Panc1 (cell line): ENCODE data around the gene ACOXL. TPM values are rescaled to one million over a fixed set of nuclear protein-coding genes. Genes with fewer than 3 reads are reported as not detected.
A peak's percentile ranks its signal among the peaks of the same experiment; 100 is the strongest.

Experiments
- ATAC-seq: fragments of 200-7000 bp; cut with Tn5 transposase; 2 replicates; pipeline ENCODE4 v1.9.1; 2020; ENCODE audit warnings: mild to moderate bottlenecking, moderate library complexity
- BruUV-seq: library from RNA; stranded (reverse); fragments of 400-500 nt; replicated peaks from 2 replicates; lab custom pipeline; 2021; lab: Mats Ljungman, UMichigan
- CTCF ChIA-PET: fragments of 300-600 bp; sonication (Branson Sonifier 250); formaldehyde crosslinking; loops from one replicate; lab custom pipeline; 2022; ENCODE audit warnings: antibody characterized with exemption; lab: Charles Lee
- POLR2A ChIA-PET: fragments of 300-600 bp; sonication (Branson Sonifier 250); formaldehyde crosslinking; loops from one replicate; lab custom pipeline; 2022; ENCODE audit warnings: antibody characterized with exemption; lab: Charles Lee
- DNase-seq: peaks from one replicate; pipeline ENCODE4 v3.0.0-alpha.2; 2010; ENCODE audit warnings: low read depth, low spot score
- H3K27ac ChIP-seq: 2 replicates; pipeline ENCODE4 v1.5.1; 2011; ENCODE audit warnings: mild to moderate bottlenecking, low read length, inconsistent platforms
- H3K27me3 ChIP-seq: fragments of 200-500 bp; sonication (Bioruptor generic); 2 replicates; pipeline ENCODE4 v1.6.0; 2014; ENCODE audit warnings: low read length, inconsistent platforms; ENCODE audit not compliant: control insufficient read depth, insufficient read depth
- H3K36me3 ChIP-seq: fragments of 200-500 bp; sonication (Bioruptor generic); 2 replicates; pipeline ENCODE4 v1.5.1; 2014; ENCODE audit warnings: inconsistent platforms, mild to moderate bottlenecking, low read length, moderate library complexity; ENCODE audit not compliant: control insufficient read depth, insufficient read depth
- H3K4me1 ChIP-seq: 2 replicates; pipeline ENCODE4 v1.5.1; 2011; ENCODE audit warnings: inconsistent platforms, mild to moderate bottlenecking, low read length, moderate library complexity; ENCODE audit not compliant: control insufficient read depth, insufficient read depth
- H3K4me3 ChIP-seq, 2 experiments: 2 replicates each; pipeline ENCODE4 v1.5.1; 2011 to 2012; ENCODE audit warnings: low read depth in 2 of 2, low read length in 2 of 2, mild to moderate bottlenecking in 2 of 2, inconsistent platforms in 1 of 2, moderate library complexity in 1 of 2
- H3K9me3 ChIP-seq: fragments of 200-500 bp; sonication (Bioruptor generic); 2 replicates; pipeline ENCODE4 v1.5.1; 2014; ENCODE audit warnings: low read depth, mild to moderate bottlenecking, inconsistent platforms, low read length, moderate library complexity; ENCODE audit not compliant: control insufficient read depth, insufficient read depth
- CTCF ChIP-seq: fragments of 450-650 bp; IDR thresholded peaks from 2 replicates; pipeline ENCODE4 v1.5.1; 2017; ENCODE audit warnings: mild to moderate bottlenecking
- POLR2AphosphoS5 ChIP-seq: IDR thresholded peaks from 2 replicates; pipeline ENCODE4 v1.6.1; 2012; ENCODE audit warnings: mild to moderate bottlenecking, low read depth, low read length, moderate library complexity
- SIN3A ChIP-seq: IDR thresholded peaks from 2 replicates; pipeline ENCODE4 v1.6.1; 2012; ENCODE audit warnings: low read depth, mild to moderate bottlenecking, low read length, moderate library complexity, borderline replicate concordance; ENCODE audit not compliant: insufficient read depth
- TCF7L2 ChIP-seq: IDR thresholded peaks from 2 replicates; pipeline ENCODE4 v1.6.1; 2011; ENCODE audit warnings: mild to moderate bottlenecking, low read depth, low read length, inconsistent platforms
- in situ Hi-C: cut with HindIII; loops from 2 replicates; pipeline ENCODE4 v1.10.0; 2016; ENCODE audit warnings: low sequenced_read_pairs, low pct_unique_long_range_greater_than_20kb
- intact Hi-C: fragments of 100-400 bp; cut with micrococcal nuclease; formaldehyde crosslinking; loops from one replicate; pipeline ENCODE4 v1.10.0; 2022; ENCODE audit not compliant: unreplicated experiment
- total RNA-seq: library from RNA; stranded (reverse); gene quantifications from one replicate; pipeline ENCODE4 v1.2.1, GENCODE V29; 2021; ENCODE audit not compliant: unreplicated experiment
- TF ChIP-seq, protein P1 (sequence below), 2 experiments: IDR thresholded peaks; 2 replicates each; pipeline ENCODE4 v1.6.1; 2011 to 2012; ENCODE audit warnings: low read depth in 2 of 2, control low read depth in 1 of 2, low read length in 1 of 2, mild to moderate bottlenecking in 1 of 2, moderate library complexity in 1 of 2; ENCODE audit not compliant: insufficient read depth in 1 of 2

ACOXL gene
- total RNA-seq, 1 experiment from 2014 or later = 4.9 TPM

DNA sequence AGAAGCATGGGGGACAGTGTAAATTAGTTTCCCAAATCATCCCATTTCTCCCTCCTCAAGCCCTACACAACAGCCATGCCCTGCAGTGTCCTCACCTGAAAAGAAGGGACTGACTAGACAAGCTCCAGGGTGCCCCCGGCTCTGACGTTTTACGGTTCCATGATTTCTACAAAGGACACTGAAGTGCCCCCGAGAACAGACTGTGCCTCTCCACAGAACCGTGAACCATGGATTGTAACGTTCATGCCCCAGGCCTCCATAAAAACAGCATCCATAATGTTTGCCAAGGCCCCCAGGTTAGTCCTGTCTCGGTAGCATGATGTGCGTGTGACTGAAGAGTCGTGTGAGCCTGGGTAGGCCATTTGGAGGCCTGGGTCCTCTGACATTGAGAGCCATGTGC is 7.0 kb upstream of the ACOXL start:
- in situ Hi-C loops = no loop called here
- Histone ChIP-seq H3K27ac (no peak overlapping the region), H3K4me3 (no peak overlapping the region), H3K9me3 (no peaks in the 10 kb centered on the region), H3K27me3 (peaks cover 2% of the 10 kb centered on the region; the same call in 1 of the 2 replicates), H3K4me1 (no peaks in the 10 kb centered on the region), H3K36me3 (no peaks in the 10 kb centered on the region)
- ChIA-PET POLR2A (no interaction called here), CTCF (interaction anchor here (0.6 kb wide), 1 partner anchor 76 kb away, joined by 4 read pairs; no protein-coding TSS in a partner anchor)
- BruUV-seq = no TSS peak
- intact Hi-C loops = no loop called here
- TF ChIP-seq TCF7L2 = no peak
- no peak for TF ChIP-seq CTCF
- TF ChIP-seq, protein P1, sequence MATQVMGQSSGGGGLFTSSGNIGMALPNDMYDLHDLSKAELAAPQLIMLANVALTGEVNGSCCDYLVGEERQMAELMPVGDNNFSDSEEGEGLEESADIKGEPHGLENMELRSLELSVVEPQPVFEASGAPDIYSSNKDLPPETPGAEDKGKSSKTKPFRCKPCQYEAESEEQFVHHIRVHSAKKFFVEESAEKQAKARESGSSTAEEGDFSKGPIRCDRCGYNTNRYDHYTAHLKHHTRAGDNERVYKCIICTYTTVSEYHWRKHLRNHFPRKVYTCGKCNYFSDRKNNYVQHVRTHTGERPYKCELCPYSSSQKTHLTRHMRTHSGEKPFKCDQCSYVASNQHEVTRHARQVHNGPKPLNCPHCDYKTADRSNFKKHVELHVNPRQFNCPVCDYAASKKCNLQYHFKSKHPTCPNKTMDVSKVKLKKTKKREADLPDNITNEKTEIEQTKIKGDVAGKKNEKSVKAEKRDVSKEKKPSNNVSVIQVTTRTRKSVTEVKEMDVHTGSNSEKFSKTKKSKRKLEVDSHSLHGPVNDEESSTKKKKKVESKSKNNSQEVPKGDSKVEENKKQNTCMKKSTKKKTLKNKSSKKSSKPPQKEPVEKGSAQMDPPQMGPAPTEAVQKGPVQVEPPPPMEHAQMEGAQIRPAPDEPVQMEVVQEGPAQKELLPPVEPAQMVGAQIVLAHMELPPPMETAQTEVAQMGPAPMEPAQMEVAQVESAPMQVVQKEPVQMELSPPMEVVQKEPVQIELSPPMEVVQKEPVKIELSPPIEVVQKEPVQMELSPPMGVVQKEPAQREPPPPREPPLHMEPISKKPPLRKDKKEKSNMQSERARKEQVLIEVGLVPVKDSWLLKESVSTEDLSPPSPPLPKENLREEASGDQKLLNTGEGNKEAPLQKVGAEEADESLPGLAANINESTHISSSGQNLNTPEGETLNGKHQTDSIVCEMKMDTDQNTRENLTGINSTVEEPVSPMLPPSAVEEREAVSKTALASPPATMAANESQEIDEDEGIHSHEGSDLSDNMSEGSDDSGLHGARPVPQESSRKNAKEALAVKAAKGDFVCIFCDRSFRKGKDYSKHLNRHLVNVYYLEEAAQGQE (IDR thresholded peaks at IDR 0.05; ENCODE audit: insufficient read depth in 1 of 2, low read depth in 2 of 2, low read length in 1 of 2) = no peak
- TF ChIP-seq SIN3A = no peak
- no peak for TF ChIP-seq POLR2AphosphoS5
- DNase-seq (no peak), ATAC-seq (peak; percentile 13; the same call in 1 of the 2 replicates)

- ATAC-seq (peak; percentile 61), DNase-seq (no peak)
- ChIA-PET POLR2A (no interaction called here), CTCF (no interaction called here)
- H3K4me1 ChIP-seq = no peaks in the 10 kb centered on the region
- H3K9me3 ChIP-seq = no peaks in the 10 kb centered on the region
- H3K36me3 ChIP-seq = no peaks in the 10 kb centered on the region
- BruUV-seq = no TSS peak
- intact Hi-C loops (no loop called here), in situ Hi-C loops (no loop called here)
- H3K4me3 ChIP-seq = no peak overlapping the region
- H3K27ac ChIP-seq = no peak overlapping the region
- TF ChIP-seq TCF7L2 = no peak
- no peak for TF ChIP-seq CTCF
- TF ChIP-seq, protein P1 (IDR thresholded peaks at IDR 0.05; ENCODE audit: insufficient read depth in 1 of 2, low read depth in 2 of 2, low read length in 1 of 2) = no peak
- no peak for TF ChIP-seq SIN3A
- TF ChIP-seq POLR2AphosphoS5 = no peak
- peaks cover 2% of the 10 kb centered on the region; the same call in 1 of the 2 replicates for H3K27me3 ChIP-seq
These were observed 6.5 kb upstream of the ACOXL start for GRCh38 chr2:110725859-110726258.
